ENCODE results near the gene L3HYPDH. TPM values are rescaled to one million over a fixed set of nuclear protein-coding genes. Genes with fewer than 3 reads are reported as not detected.

L3HYPDH gene
- total RNA-seq, 2 experiments from 2014 or later = 15.6 to 17.4 TPM

DNA sequence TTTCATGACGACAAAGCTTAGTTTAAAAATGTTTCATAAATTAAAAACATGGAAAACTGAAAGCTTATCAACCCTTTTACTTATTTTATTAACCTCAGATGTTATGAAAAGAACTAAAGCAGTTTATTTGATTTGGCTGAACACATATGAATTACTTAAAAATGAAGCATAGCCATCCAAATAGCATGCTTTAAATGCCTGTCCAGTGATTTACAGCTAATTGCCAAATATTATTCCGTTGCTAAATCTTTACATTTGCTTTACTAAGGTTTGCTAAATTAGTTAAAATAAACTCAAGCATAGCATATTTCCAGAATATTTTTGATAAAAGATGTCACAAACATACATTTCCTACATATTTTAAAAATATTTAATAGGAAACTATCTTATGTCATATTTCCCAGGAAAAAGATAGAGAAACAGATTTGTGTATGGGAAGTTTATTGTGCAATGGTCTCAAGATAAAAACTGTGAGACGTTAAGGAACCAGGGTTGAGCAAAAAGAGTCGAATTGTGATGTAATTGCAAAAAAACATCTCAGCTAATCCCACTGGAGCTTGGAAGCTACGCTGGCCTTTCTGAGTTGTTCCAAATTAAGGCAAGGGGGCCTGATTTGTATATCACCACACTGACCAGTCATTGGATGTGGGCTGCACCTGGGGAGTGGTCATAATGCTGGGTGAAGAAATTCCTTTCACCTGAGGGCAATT, 44.8 kb downstream of the L3HYPDH start:
- ChIA-PET POLR2A (no interaction called here), CTCF (interaction anchor here (0.9 to 1.5 kb wide), 2 partner anchors 10 to 137 kb away, joined by 3 read pairs; partner anchors contain the start of gene CCDC175)
- no peaks in the 10 kb centered on the region for H3K36me3 Mint-ChIP-seq (ENCODE audit: low read depth)
- H3K9me3 Mint-ChIP-seq = no peaks in the 10 kb centered on the region
- H3K27ac Mint-ChIP-seq = no peak overlapping the region
- no peak overlapping the region for H3K4me3 Mint-ChIP-seq
- no peaks in the 10 kb centered on the region for H3K4me1 Mint-ChIP-seq
- no peaks in the 10 kb centered on the region for H3K27me3 Mint-ChIP-seq
- no peak for DNase-seq

DNA sequence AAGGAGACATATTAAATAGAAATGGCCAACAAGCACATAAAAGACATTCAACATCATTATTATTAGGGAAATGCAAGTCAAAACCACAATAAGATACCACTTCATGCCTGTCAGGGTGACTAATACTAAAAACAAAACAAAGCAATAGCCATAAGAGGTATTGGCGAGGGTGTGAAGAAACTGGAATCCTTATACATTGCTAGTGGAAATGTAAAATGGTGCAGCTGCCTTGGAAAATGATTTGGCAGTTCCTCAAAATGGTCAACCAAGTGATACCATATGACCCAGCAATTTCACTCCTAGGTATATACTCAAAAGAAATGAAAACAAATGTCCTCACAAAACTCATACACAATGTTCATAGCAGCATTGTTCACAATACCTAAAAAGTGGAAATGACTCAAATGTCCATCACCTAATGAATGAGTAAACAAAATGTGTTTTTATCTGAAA, 46.0 kb downstream of the L3HYPDH start:
- no peak for DNase-seq
- ChIA-PET CTCF (no interaction called here), POLR2A (no interaction called here)
- Mint-ChIP-seq H3K27ac (no peak overlapping the region), H3K9me3 (no peaks in the 10 kb centered on the region), H3K4me1 (no peaks in the 10 kb centered on the region), H3K4me3 (no peak overlapping the region), H3K27me3 (no peaks in the 10 kb centered on the region), H3K36me3 (ENCODE audit: low read depth) (no peaks in the 10 kb centered on the region)

DNA sequence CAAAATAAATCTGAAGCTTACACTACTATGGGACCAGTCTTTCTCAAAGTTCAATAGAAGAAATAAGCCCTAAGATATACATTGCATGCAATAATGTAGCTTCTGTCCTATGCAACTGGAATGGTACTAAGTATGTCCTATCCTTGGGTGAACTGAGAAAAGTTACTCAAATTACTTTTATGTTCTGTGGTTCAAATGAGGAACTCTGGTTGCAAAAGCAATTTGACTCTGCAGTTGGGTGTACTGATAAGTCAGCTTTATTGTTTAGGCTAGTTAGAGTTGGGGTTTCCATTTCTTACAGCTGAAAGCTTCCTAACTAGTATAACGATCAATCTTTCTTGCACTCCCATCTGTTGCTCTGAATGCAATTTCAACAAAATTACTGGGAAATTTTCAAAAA, 48.2 kb downstream of the L3HYPDH start:
- no peaks in the 10 kb centered on the region for H3K9me3 Mint-ChIP-seq
- no peaks in the 10 kb centered on the region for H3K4me1 Mint-ChIP-seq
- H3K27me3 Mint-ChIP-seq = no peaks in the 10 kb centered on the region
- DNase-seq = no peak
- no peak overlapping the region for H3K4me3 Mint-ChIP-seq
- no peaks in the 10 kb centered on the region for H3K36me3 Mint-ChIP-seq (ENCODE audit: low read depth)
- POLR2A ChIA-PET = no interaction called here
- no peak overlapping the region for H3K27ac Mint-ChIP-seq
- CTCF ChIA-PET = interaction anchor here (1.0 kb wide), 1 partner anchor 8 kb away, joined by 3 read pairs; no protein-coding TSS in a partner anchor

DNA sequence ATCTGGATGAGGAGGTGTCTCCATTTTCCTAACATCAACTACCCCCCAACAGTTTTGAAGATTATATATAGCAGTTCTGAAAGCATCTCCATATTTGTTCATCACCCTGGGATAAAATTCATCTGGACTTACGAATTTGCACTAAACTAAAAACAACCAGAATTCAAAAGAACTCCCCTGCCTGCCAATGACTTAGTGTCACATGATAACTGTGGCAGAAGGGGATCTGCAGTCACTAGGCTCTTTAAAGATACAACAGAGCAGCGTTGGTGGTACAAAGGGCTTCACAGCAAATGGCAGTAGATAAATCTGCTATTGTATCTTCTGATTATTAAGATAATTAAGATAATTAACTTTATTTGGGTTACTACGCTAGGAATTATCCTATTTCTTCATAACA, 49.1 kb downstream of the L3HYPDH start:
- H3K4me3 Mint-ChIP-seq = no peak overlapping the region
- no peaks in the 10 kb centered on the region for H3K27me3 Mint-ChIP-seq
- H3K9me3 Mint-ChIP-seq = no peaks in the 10 kb centered on the region
- CTCF ChIA-PET = no interaction called here
- H3K36me3 Mint-ChIP-seq (ENCODE audit: low read depth) = no peaks in the 10 kb centered on the region
- DNase-seq = no peak
- H3K27ac Mint-ChIP-seq = no peak overlapping the region
- H3K4me1 Mint-ChIP-seq = no peaks in the 10 kb centered on the region
- POLR2A ChIA-PET = no interaction called here

DNA sequence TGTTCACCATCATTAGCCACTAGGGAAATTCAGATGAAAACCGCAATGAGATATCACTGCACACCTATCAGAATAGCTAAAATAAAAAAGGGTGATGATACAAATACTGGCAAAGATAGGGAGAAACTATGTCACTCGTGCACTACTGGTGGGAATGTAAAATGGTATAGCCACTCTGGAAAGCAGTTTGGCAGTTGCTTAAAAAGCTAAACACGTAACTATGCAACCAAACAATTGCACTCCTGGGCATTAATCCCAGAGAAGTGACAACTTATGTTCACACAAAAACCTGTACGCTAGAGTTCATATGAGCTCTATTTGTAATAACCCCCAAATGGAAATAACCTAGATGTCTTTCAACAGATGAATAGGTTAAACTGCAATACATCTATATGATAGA, 54.4 kb downstream of the L3HYPDH start:
- Mint-ChIP-seq H3K4me3 (no peak overlapping the region), H3K27ac (no peak overlapping the region), H3K27me3 (peaks cover 8% of the 10 kb centered on the region), H3K9me3 (no peaks in the 10 kb centered on the region), H3K36me3 (ENCODE audit: low read depth) (no peaks in the 10 kb centered on the region), H3K4me1 (no peaks in the 10 kb centered on the region)
- POLR2A ChIA-PET = no interaction called here
- no peak for DNase-seq
- CTCF ChIA-PET = interaction anchor here (0.8 kb wide), 1 partner anchor 9 kb away, joined by 3 read pairs; no protein-coding TSS in a partner anchor

DNA sequence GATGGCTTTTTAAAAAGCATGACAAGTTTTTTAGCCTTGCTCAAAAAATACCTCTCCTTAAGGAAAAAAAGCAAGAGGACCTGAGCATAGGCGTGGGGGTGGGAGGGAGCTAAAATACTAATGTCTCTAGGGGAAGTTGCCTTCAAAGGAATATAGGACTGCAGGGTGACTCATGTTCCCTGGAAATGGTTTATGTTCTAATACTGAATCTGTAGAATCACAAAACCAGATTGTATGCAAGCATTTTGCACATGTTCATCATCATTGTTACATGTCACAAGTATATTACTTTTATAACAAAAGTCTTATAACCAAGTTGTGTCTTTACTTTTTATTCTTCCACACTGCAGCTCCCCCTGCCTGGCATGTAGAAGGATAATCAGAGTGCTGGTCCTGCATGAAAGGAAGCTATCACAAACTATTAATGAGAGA, 55.6 kb downstream of the L3HYPDH start:
- Mint-ChIP-seq H3K27ac (no peak overlapping the region), H3K4me3 (no peak overlapping the region), H3K36me3 (ENCODE audit: low read depth) (no peaks in the 10 kb centered on the region), H3K9me3 (no peaks in the 10 kb centered on the region), H3K4me1 (no peaks in the 10 kb centered on the region), H3K27me3 (peaks cover 12% of the 10 kb centered on the region)
- DNase-seq = no peak
- ChIA-PET CTCF (interaction anchor here (1.3 kb wide), 2 partner anchors 15 to 300 kb away, joined by 3 to 4 read pairs; no protein-coding TSS in a partner anchor), POLR2A (interaction anchor here (0.7 to 1.0 kb wide), 2 partner anchors 15 to 196 kb away, joined by 3 read pairs; no protein-coding TSS in a partner anchor)

DNA sequence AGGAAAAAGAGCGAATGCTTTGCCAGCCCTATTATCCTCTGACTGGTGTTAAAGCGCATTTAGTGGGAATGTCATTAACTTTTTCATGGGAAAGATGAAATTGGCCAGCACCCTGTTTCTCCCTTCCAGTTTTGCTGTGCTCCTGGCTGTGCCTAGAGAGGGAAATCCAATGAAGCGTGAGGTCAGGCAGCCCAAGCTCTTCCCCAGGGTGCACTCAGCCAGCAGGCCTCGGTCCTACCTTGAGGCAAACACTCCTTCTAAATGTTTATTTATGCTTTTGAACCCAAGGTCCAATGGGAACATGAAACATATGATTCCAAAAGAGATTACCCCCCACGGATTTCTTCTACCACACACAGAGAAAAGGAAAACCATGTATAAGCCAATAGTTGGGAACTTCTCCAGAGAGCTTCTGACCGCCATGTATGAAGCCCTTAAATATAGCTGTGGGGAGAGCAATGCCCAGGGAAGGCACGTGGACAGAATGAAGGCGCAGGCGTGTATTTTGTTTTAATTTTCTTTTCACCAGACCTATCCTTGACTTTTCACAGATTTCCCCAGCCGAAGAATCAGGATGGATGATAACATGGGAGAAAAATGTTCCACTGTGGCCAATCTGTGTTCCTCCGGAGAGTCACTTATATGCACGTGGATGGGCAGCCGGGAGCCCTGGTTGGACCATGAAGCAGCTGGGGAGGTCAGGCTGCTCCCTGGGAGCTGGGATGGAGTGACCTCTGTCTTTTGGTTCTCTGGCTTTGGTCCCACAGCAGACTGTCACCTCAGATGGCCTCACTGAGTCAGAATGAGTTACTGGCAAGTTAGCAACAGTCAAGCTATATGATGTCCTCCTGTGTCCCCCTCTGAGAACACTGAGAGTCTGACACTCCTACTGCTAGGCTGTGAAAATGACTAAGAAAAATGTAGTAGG, 56.3 kb downstream of the L3HYPDH start:
- no peaks in the 10 kb centered on the region for H3K4me1 Mint-ChIP-seq
- H3K27ac Mint-ChIP-seq = no peak overlapping the region
- DNase-seq = no peak
- POLR2A ChIA-PET = interaction anchor here (0.7 to 1.0 kb wide), 2 partner anchors 16 to 195 kb away, joined by 3 read pairs; no protein-coding TSS in a partner anchor
- H3K9me3 Mint-ChIP-seq = no peaks in the 10 kb centered on the region
- no peaks in the 10 kb centered on the region for H3K36me3 Mint-ChIP-seq (ENCODE audit: low read depth)
- H3K4me3 Mint-ChIP-seq = no peak overlapping the region
- CTCF ChIA-PET = interaction anchor here (1.3 kb wide), 2 partner anchors 16 to 299 kb away, joined by 3 to 4 read pairs; no protein-coding TSS in a partner anchor
- peaks cover 12% of the 10 kb centered on the region for H3K27me3 Mint-ChIP-seq

DNA sequence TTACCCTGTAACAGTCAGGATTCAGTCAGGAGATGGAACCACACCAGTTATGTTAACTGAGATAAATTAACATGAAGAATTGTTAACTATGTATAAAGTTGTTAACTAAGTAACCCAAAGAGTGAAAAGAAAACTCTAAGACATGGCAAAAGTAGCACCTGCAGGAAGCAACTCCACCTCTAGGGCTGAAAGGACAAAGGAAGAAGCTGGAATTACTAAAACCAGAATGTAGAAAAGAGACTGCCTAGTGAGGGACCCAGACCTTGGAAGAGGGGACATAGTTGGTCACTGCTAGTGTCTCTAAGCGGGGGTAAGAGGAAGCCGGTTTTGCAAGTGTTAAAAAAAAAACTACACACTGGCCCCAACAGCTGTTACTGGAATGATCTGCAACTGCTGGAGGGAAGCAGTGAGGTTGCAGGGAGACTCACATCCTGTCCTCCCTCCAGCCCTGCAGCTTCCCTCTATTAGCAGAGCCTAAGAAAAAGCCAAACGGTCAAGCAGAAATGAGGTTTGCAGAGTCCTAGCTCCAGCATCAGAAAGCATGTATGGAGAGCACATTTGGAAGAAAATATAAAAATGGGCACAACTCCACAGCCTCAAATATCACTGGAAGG, 58.8 kb downstream of the L3HYPDH start:
- peaks cover 16% of the 10 kb centered on the region for H3K27me3 Mint-ChIP-seq
- H3K36me3 Mint-ChIP-seq (ENCODE audit: low read depth) = no peaks in the 10 kb centered on the region
- ChIA-PET CTCF (no interaction called here), POLR2A (interaction anchor here (0.7 kb wide), 1 partner anchor 58 kb away, joined by 3 read pairs; the partner anchor contains the start of genes JKAMP and L3HYPDH)
- H3K27ac Mint-ChIP-seq = no peak overlapping the region
- no peak overlapping the region for H3K4me3 Mint-ChIP-seq
- no peaks in the 10 kb centered on the region for H3K9me3 Mint-ChIP-seq
- H3K4me1 Mint-ChIP-seq = no peaks in the 10 kb centered on the region
- DNase-seq = no peak

DNA sequence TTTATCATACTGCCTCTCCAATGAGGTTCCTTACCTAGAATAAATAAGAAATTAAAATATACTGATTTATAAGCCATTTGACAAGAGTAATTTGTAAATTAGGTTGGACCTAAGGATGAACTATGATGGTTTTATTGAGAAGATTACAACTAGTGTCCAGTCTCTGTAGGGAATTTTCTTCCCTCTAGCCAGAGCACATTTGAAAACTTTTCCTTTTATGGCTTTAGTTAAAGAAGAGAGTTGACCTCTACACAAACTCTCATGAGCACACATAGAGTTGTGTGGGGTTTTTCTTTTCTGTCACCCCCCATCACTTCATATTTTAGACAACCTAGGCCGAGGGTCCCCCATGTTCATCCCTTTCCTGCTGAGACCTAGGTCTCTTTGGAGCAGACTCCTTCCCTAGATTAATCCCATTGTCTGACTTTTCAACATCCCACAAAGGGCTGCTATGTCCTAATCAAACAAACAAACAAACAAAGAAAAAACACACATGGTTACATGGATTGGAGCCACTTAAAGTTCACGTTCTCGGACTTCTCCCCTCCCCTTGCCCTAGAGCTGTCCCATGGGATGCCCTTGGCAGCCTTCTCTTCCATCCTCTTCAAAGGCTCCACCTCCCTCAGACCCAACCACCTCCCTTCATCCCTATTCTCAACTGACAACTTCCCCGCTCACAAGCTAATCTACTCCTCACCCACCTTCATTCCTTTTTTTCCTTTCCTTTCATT, 59.7 kb downstream of the L3HYPDH start:
- DNase-seq = no peak
- POLR2A ChIA-PET = no interaction called here
- CTCF ChIA-PET = no interaction called here
- H3K9me3 Mint-ChIP-seq = no peaks in the 10 kb centered on the region
- no peaks in the 10 kb centered on the region for H3K4me1 Mint-ChIP-seq
- no peak overlapping the region for H3K4me3 Mint-ChIP-seq
- no peaks in the 10 kb centered on the region for H3K36me3 Mint-ChIP-seq (ENCODE audit: low read depth)
- H3K27ac Mint-ChIP-seq = no peak overlapping the region
- peaks cover 16% of the 10 kb centered on the region for H3K27me3 Mint-ChIP-seq

Other genes with a start within 250 kb of the L3HYPDH start
- 1 to 10 TPM in 1 of 2 experiments, under 1 TPM in 1; 0.95 to 1.0 TPM for gene GPR135, start 19.0 kb downstream of the L3HYPDH start, total RNA-seq
- gene JKAMP, start 109 bp upstream of the L3HYPDH start, total RNA-seq = 10 to 100 TPM; 31.1 to 31.5 TPM
- not detected for gene CCDC175, start 92.4 kb upstream of the L3HYPDH start, total RNA-seq